Left kidney (tissue), 2 donors: Measurements from ENCODE around the gene BANK1. TPM values are rescaled to one million over a fixed set of nuclear protein-coding genes. Genes with fewer than 3 reads are reported as not detected.

Experiments
- DNase-seq: peaks from one replicate; pipeline ENCODE4 v3.0.0-alpha.2; 2013
- polyA plus RNA-seq: library from polyadenylated mRNA; unstranded; fragments of 120-200 nt; gene quantifications from one replicate; pipeline ENCODE4 v1.2.1, GENCODE V29; 2013; ENCODE audit not compliant: insufficient read length

The BANK1 gene
- polyA plus RNA-seq, 1 donor, result 2.8 TPM

GRCh38 chr4:102027961-102028360 lies 237.4 kb downstream of the BANK1 start:
- DNase-seq, result no peak

GRCh38 chr4:102031406-102031805 lies 240.9 kb downstream of the BANK1 start:
- no peak for DNase-seq

GRCh38 chr4:102036016-102036415 lies 245.5 kb downstream of the BANK1 start:
- DNase-seq, result no peak

- DNase-seq, result no peak
Observed at GRCh38 chr4:102036619-102037376, 246.3 kb downstream of the BANK1 start.

- DNase-seq, result no peak
Observed at GRCh38 chr4:102037566-102037965, 247.0 kb downstream of the BANK1 start.

- no peak for DNase-seq
Observed at GRCh38 chr4:102042871-102043802, 252.6 kb downstream of the BANK1 start.

- no peak for DNase-seq
Observed at GRCh38 chr4:102047616-102048015, 257.1 kb downstream of the BANK1 start.

- no peak for DNase-seq
Observed at GRCh38 chr4:102055805-102056204, 265.3 kb downstream of the BANK1 start.

GRCh38 chr4:102057122-102057521 lies 266.6 kb downstream of the BANK1 start:
- no peak for DNase-seq

GRCh38 chr4:102061133-102061532 lies 270.6 kb downstream of the BANK1 start:
- no peak for DNase-seq

- DNase-seq, result no peak
Observed at GRCh38 chr4:102064747-102065442, 274.4 kb downstream of the BANK1 start.

GRCh38 chr4:102076622-102077021 lies 286.1 kb downstream of the BANK1 start:
- DNase-seq, result no peak

GRCh38 chr4:102080184-102080583 lies 289.7 kb downstream of the BANK1 start:
- no peak for DNase-seq

- DNase-seq, result no peak
Observed at GRCh38 chr4:102089850-102090621, 299.5 kb downstream of the BANK1 start.

- DNase-seq, result no peak
Observed at GRCh38 chr4:102091656-102092055, 301.1 kb downstream of the BANK1 start.

- DNase-seq, result no peak
Observed at GRCh38 chr4:102094481-102094880, 304.0 kb downstream of the BANK1 start.

- DNase-seq, result no peak
Observed at GRCh38 chr4:102103368-102103767, 312.8 kb downstream of the BANK1 start.

- no peak for DNase-seq
Observed at GRCh38 chr4:102104278-102104677, 313.7 kb downstream of the BANK1 start.

GRCh38 chr4:102105983-102106382 lies 315.5 kb downstream of the BANK1 start:
- DNase-seq, result no peak

- DNase-seq, result no peak
Observed at GRCh38 chr4:102114118-102114630, 323.6 kb downstream of the BANK1 start.

- no peak for DNase-seq
Observed at GRCh38 chr4:102116121-102116520, 325.6 kb downstream of the BANK1 start.

- no peak for DNase-seq
Observed at GRCh38 chr4:102120846-102121245, 330.3 kb downstream of the BANK1 start.
